GM19351 (cell line): ENCODE data around the gene MAP7D3.
"Not testable (repeated sequence)": the region's sequence is repeated elsewhere in the genome, so short reads cannot be mapped to it uniquely, and the experiment has no call there.

ENCODE experiments used
- ATAC-seq: cut with Tn5 transposase; IDR thresholded peaks from one replicate; pipeline ENCODE4 v1.9.1; 2021; ENCODE audit warnings: mild to moderate bottlenecking, moderate library complexity; ENCODE audit not compliant: unreplicated experiment

The MAP7D3 gene

DNA sequence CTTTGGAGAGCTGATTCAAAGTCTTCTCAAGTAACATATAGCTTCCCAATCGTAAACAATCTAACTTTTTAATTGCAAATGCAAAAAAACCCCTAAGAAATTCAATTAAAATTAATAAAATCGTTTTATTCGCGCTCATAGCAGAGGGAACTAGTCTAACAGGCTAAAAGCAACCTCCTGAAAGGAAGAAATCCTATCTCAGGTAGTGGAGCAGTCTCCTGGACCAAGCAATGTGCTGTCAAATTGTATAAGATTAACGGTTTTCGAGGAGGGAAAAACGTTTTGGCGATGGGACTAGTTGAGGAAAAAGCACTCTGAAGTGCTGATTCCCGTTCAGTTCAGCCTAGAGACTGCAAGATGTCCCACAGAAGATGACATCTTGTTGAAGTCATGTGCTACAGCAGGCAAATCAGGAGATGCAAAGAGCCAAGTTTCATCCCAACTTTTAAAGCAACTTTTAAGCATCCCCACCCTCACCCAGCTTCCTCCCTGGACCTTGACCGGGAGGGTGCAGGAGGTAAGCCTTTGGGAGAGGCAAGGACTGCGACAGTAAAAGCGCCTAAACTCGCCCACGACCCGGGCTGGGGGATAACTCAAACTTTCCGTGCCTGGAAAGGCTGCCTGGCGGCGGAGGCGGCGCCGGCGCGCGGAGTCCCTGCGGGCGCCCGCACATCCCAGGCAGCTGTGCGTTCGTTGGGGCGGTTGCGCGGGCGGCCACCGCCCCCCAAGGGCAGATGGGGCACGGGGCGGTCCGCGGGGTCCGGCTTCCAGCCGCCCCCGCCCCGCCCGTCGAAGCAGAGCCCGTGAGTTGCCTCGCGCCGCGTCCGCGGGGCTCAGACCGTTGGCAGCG lies 784 bp downstream of the MAP7D3 start:
- peak; percentile 24 for ATAC-seq

GRCh38 chrX:136246201-136246600 lies 5.0 kb downstream of the MAP7D3 start:
- no peak for ATAC-seq

DNA sequence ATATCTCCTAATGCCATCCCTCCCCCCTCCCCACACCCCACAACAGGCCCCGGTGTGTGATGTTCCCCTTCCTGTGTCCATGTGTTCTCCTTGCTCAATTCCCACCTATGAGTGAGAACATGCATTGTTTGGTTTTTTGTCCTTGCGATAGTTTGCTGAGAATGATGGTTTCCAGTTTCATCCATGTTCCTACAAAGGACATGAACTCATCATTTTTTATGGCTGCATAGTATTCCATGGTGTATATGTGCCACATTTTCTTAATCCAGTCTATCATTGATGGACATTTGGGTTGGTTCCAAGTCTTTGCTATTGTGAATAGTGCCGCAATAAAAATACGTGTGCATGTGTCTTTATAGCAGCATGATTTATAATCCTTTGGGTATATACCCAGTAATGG lies 13.4 kb downstream of the MAP7D3 start:
- ATAC-seq: not testable (repeated sequence)

DNA sequence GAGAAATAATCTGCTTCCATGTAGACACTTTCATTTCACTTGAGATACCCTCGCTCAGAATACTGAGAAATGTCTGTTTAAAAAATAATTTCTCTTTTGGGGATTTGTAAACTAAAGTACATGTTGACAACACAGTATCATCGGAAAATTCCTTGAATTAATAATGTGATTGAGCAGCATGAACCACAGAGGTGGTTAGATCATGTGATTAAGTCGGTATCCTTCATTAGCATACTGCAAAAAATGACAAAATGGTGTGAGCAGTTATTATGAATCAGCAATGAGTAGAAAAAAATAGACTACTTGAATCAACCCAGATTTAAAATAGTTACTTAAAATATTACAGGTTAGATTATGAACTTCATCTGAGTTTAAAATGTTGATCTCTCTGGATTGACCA lies 14.1 kb downstream of the MAP7D3 start:
- no peak for ATAC-seq

DNA sequence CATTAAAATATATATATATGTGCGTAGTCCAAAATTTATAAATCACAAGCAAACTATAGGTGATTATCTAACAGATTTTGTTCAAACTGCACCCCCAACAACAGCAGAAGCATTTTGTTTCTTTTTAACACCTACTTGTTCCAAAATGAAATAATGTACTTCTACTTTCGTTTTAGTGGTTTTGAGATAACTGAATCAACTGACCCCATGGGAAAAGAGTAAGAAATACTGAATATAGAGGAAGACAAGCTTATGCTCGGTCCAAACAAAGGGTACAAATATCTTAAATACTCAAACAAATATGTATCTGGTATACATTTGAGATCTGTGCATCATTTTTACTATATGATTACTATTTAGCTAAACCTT lies 22.4 kb downstream of the MAP7D3 start:
- ATAC-seq: peak; percentile 59

GRCh38 chrX:136227948-136228838 lies 23.0 kb downstream of the MAP7D3 start:
- ATAC-seq: peak; percentile 62

DNA sequence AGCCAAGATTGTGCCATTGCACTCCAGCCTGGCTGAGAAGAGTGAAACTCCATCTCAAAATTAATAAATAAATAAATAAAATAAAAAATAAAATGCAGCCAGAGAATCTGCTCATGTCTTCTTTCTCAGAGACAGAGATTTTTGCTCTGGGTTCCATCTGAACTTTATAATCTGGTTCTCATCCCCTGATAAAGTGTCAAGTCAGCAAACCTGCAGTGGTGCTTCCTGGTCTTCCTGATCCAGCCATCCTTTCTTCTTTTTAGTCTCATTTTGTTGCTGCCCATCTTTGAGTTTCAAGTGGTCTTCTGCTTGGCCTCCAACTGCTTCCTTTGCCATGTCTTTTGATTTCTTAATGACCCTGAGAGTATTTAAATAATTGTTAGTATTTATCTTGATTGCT lies 24.1 kb downstream of the MAP7D3 start:
- no peak for ATAC-seq

GRCh38 chrX:136221851-136222513 lies 29.2 kb downstream of the MAP7D3 start:
- no peak for ATAC-seq

DNA sequence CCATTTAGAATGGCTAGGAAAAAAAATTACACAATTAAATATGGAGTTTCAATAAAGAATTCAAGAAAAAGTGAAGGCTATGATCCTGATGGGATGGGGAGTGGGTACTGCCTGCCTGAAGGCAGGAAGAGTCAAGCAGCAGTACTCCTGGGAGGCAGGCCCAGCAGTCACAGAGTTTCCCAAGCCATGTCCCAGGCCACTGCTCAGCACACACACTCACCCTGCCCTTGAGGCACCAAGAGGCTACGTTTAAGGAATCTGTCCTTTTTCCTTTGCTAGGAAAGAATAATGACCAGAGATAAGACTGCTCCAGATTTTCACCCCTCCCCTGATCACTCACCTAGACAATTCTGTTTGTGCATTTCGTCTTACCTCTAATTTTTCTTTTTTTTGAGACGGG lies 30.2 kb downstream of the MAP7D3 start:
- ATAC-seq: no peak

- no peak for ATAC-seq
Measured at GRCh38 chrX:136220540-136220939, 30.7 kb downstream of the MAP7D3 start.

DNA sequence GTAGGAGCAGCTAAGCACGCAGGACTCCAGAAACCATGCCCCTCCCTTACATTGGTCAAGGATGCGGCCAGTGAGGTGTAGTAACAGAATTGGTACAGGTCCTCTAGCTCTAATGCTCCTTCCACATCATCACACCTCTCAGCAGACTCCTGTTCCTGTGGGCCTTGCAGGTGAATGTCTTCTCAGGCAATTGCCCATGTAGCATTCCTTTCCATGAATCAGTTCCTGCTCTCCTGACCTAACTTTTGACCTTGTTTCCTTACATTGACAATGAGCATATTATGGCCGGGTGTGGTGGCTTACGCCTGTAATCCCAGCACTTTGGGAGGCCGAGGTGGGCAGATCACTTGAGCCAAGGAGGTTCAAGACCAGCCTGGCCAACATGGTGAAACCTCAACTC lies 31.3 kb downstream of the MAP7D3 start:
- ATAC-seq: no peak

GRCh38 chrX:136215559-136215958 lies 35.6 kb downstream of the MAP7D3 start:
- no peak for ATAC-seq

DNA sequence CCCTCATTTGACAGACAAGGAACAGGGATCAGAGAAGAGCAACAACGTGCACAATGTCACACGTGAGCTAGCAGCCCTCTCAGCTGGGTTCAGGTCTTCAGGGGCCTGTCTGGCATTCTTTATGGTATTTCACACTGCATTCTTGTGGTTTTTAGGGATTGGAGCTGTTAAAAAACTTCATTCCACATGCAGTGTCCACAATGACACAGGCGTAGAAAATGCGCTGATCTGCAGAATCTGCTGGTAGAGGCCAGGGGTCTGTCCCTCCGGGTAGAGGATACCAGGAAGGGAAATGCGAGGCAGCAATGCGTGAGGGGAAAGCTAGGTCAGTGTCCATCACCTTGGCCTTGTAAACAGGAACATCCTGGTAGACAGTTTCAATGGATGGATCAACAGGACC lies 36.6 kb downstream of the MAP7D3 start:
- no peak for ATAC-seq

- ATAC-seq: no peak
Measured at GRCh38 chrX:136212557-136213111, 38.6 kb downstream of the MAP7D3 start.

DNA sequence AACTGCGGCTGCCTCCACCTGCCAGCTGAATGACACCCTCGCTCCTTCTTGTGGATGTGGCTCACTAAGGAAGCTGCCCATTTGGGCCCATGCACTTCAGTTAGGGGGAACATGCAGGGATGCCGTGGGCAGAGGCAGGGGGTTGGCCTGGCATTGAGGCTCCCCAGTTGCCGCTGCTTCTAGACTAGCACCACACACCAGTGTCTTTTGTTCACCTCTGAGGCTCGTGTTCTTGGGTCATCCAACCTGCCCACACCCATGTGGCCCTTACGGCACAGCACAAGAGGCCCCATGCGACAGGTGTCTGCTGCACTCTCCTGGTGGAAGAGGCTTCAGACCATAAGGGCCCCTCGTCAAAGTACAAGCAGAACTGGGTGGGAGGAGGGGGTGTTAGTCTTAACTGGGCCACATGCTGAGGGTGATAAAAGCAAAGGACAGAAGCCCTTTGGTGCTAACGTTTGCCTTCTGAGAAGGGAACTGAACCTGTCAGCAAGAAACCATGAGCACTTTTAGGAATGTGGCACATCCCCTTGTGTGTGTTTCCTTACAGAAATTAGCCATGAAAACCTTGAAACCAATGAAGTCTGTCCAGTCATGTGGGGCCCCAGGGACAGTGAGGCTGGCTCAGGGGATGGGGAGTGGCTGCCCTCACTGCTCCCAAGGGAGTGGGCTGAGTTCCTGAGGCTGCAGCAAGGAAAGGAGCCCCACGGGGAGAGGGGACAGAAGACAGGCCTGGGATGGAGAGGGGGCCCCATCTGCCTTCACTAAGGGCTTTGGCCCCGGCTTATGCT lies 39.2 kb downstream of the MAP7D3 start:
- ATAC-seq: no peak

DNA sequence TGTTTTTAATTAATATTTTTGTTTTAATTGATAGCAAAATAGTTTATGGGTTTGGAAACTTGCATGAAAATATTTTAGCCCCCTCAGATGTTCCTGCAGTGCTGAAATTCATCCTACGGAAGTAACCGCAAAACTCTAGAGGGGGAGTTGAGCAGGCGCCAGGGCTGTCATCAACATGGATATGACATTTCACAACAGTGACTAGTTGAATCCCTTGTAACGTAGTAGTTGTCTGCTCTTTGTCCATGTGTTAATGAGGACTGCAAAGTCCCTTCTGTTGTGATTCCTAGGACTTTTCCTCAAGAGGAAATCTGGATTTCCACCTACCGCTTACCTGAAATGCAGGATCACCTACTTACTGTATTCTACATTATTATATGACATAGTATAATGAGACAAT lies 40.4 kb downstream of the MAP7D3 start:
- ATAC-seq: no peak

GRCh38 chrX:136210243-136210642 lies 41.0 kb downstream of the MAP7D3 start:
- no peak for ATAC-seq

GRCh38 chrX:136209751-136210150 lies 41.4 kb downstream of the MAP7D3 start:
- no peak for ATAC-seq

GRCh38 chrX:136209016-136209738 lies 42.0 kb downstream of the MAP7D3 start:
- ATAC-seq: peak; percentile 52

- ATAC-seq: no peak
Measured at GRCh38 chrX:136207546-136207945, 43.7 kb downstream of the MAP7D3 start.
